Stomach (tissue), 9 donors: ENCODE data around the gene EFHC2. TPM values are rescaled to one million over a fixed set of nuclear protein-coding genes. Genes with fewer than 3 reads are reported as not detected.

ENCODE experiments used
- DNase-seq, 2 donors: peaks; one replicate each; pipeline versions ENCODE4 v3.0.0 to v3.0.0-alpha.2; 2013 to 2019
- H3K27ac ChIP-seq, 5 donors: fragments of 200-600 bp in 4 of 5; sonication (generic) in 4 of 5; one replicate each; pipeline ENCODE4 v1.5.1; 2013 to 2019; ENCODE audit warnings: mild to moderate bottlenecking in 1 of 5, moderate library complexity in 1 of 5
- H3K27me3 ChIP-seq, 3 donors: fragments of 200-600 bp; sonication (generic); one replicate each; pipeline ENCODE4 v1.5.1; 2017 to 2019; ENCODE audit warnings: mixed run types in 1 of 3
- H3K36me3 ChIP-seq, 4 donors: fragments of 200-600 bp; sonication (generic); 1 replicate in 3 of 4; 2 replicates in 1 of 4; pipeline ENCODE4 v1.5.1; 2016 to 2019
- H3K4me1 ChIP-seq, 4 donors: fragments of 200-600 bp; sonication (generic); one replicate each; pipeline ENCODE4 v1.5.1; 2016 to 2019
- H3K4me3 ChIP-seq, 4 donors: fragments of 200-600 bp; sonication (generic) in 3 of 4; one replicate each; pipeline ENCODE4 v1.5.1; 2016 to 2019; ENCODE audit warnings: mild to moderate bottlenecking in 1 of 4
- H3K9me3 ChIP-seq, 4 donors: fragments of 200-600 bp; sonication (generic); one replicate each; pipeline ENCODE4 v1.5.1; 2016 to 2019
- EP300 ChIP-seq: sonication (generic); formaldehyde crosslinking; IDR thresholded peaks from one replicate; pipeline ENCODE4 v1.6.1; 2017; ENCODE audit warnings: antibody characterized with exemption
- POLR2A ChIP-seq, 4 donors: fragments of 450-650 bp; IDR thresholded peaks; one replicate each; pipeline ENCODE4 v1.6.1; 2016; ENCODE audit warnings: antibody characterized with exemption in 4 of 4, control low read depth in 2 of 4, mild to moderate bottlenecking in 1 of 4, moderate library complexity in 1 of 4
- POLR2AphosphoS5 ChIP-seq, 3 donors: sonication (generic); formaldehyde crosslinking; IDR thresholded peaks; one replicate each; pipeline ENCODE4 v1.6.1; 2016; ENCODE audit warnings: antibody characterized with exemption in 3 of 3
- WGBS, 5 donors: extraction: QIAGEN DNeasy Blood & Tissue Kit in 3 of 5; methylation state at CpG; one replicate each; pipeline versions ENCODE4 v1.1.5 to v1.1.7; 2013 to 2018; 5-methylcytosine and 5-hydroxymethylcytosine counted together
- intact Hi-C: fragments of 100-400 bp; cut with DNase I; formaldehyde crosslinking; loops from one replicate; pipeline ENCODE4 v1.15.1; 2023; ENCODE audit warnings: low total_unique reads
- polyA plus RNA-seq, 3 donors: library from polyadenylated mRNA; stranded (reverse); fragments of 200-250 nt; gene quantifications; one replicate each; pipeline ENCODE4 v1.2.3, GENCODE V29; 2013
- total RNA-seq, 5 donors: library from RNA; depleted of rRNA; stranded (reverse); fragments of >200 nt; gene quantifications; one replicate each; pipeline versions ENCODE4 v1.1.0 to v1.2.3, GENCODE V29; 2014 to 2016
- TF ChIP-seq, protein P1 (sequence below), 7 experiments: fragments of 450-650 bp in 4 of 7; fragments of 200-600 bp in 3 of 7; sonication (generic) in 3 of 7; IDR thresholded peaks; one replicate each; pipeline ENCODE4 v1.5.1; 2016 to 2019; ENCODE audit warnings: antibody characterized with exemption in 7 of 7, control low read depth in 2 of 7, mild to moderate bottlenecking in 1 of 7
- donor health status: healthy with polysubstance abuse.
- donor health status: Bipolar disorder and iron deficiency.
- donor health status: healthy.

EFHC2 gene
- total and polyA plus RNA-seq, 8 donors = 0.37 to 10.0 (median 1.5) TPM; not detected in 1

DNA sequence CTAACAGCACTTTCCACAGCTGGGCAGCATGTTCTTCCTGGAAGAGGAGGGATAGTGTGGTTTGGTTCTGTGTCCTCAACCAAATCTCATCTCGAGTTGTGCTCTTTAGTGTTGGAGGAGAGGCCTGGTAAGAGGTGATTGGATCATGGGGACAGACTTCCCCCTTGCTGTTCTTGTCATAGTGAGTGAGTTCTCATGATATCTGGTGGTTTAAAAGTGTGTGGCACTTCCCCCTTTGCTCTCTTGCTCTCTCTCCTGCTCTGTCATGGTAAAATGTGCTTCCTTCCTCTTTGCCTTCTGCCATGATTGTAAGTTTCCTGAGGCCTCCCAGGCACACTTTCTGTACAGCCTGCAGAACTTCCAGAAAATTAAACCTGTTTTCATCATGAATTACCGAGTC lies 236.6 kb downstream of the EFHC2 start:
- TF ChIP-seq, protein P1, sequence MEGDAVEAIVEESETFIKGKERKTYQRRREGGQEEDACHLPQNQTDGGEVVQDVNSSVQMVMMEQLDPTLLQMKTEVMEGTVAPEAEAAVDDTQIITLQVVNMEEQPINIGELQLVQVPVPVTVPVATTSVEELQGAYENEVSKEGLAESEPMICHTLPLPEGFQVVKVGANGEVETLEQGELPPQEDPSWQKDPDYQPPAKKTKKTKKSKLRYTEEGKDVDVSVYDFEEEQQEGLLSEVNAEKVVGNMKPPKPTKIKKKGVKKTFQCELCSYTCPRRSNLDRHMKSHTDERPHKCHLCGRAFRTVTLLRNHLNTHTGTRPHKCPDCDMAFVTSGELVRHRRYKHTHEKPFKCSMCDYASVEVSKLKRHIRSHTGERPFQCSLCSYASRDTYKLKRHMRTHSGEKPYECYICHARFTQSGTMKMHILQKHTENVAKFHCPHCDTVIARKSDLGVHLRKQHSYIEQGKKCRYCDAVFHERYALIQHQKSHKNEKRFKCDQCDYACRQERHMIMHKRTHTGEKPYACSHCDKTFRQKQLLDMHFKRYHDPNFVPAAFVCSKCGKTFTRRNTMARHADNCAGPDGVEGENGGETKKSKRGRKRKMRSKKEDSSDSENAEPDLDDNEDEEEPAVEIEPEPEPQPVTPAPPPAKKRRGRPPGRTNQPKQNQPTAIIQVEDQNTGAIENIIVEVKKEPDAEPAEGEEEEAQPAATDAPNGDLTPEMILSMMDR (IDR thresholded peaks at IDR 0.05) = no peak
- TF ChIP-seq EP300 (no peak), POLR2AphosphoS5 (IDR thresholded peaks at IDR 0.05) (no peak), POLR2A (IDR thresholded peaks at IDR 0.05) (no peak)
- H3K27ac ChIP-seq = no peak overlapping the region
- no peaks in the 10 kb centered on the region for H3K27me3 ChIP-seq
- no peak for DNase-seq
- peaks cover 0 to 10% (median 0%) of the 10 kb centered on the region in 4 donors for H3K9me3 ChIP-seq
- 49 to 78% (median 72%) methylated on average over 2 of the region's 2 CpGs for WGBS, 5 donors
- H3K4me1 ChIP-seq = no peaks in the 10 kb centered on the region
- H3K36me3 ChIP-seq = no peaks in the 10 kb centered on the region
- H3K4me3 ChIP-seq = no peak overlapping the region
- intact Hi-C loops = no loop called here

GRCh38 chrX:44105228-44105913 lies 238.1 kb downstream of the EFHC2 start:
- Histone ChIP-seq H3K27me3 (no peaks in the 10 kb centered on the region), H3K4me1 (no peaks in the 10 kb centered on the region), H3K36me3 (no peaks in the 10 kb centered on the region), H3K4me3 (no peak overlapping the region), H3K27ac (no peak overlapping the region), H3K9me3 (peaks cover 0 to 10% (median 0%) of the 10 kb centered on the region in 4 donors)
- TF ChIP-seq POLR2AphosphoS5 (IDR thresholded peaks at IDR 0.05) = no peak
- no peak for TF ChIP-seq POLR2A (IDR thresholded peaks at IDR 0.05)
- TF ChIP-seq, protein P1 (IDR thresholded peaks at IDR 0.05) = no peak
- TF ChIP-seq EP300 = no peak
- intact Hi-C loops = no loop called here
- no peak for DNase-seq
- 63 to 79% (median 63%) methylated on average over 12 of the region's 12 CpGs for WGBS, 5 donors

- 81 to 87% (median 83%) methylated on average over 3 of the region's 3 CpGs for WGBS, 5 donors
- Histone ChIP-seq H3K4me1 (no peaks in the 10 kb centered on the region), H3K4me3 (no peak overlapping the region), H3K9me3 (peaks cover 0 to 10% (median 0%) of the 10 kb centered on the region in 4 donors), H3K27ac (no peak overlapping the region), H3K27me3 (no peaks in the 10 kb centered on the region), H3K36me3 (no peaks in the 10 kb centered on the region)
- intact Hi-C loops = no loop called here
- DNase-seq = no peak
- TF ChIP-seq POLR2A (IDR thresholded peaks at IDR 0.05) (no peak), EP300 (no peak), POLR2AphosphoS5 (IDR thresholded peaks at IDR 0.05) (no peak)
- TF ChIP-seq, protein P1 (IDR thresholded peaks at IDR 0.05) = no peak
Observed at GRCh38 chrX:44104699-44105098, 238.8 kb downstream of the EFHC2 start.

DNA sequence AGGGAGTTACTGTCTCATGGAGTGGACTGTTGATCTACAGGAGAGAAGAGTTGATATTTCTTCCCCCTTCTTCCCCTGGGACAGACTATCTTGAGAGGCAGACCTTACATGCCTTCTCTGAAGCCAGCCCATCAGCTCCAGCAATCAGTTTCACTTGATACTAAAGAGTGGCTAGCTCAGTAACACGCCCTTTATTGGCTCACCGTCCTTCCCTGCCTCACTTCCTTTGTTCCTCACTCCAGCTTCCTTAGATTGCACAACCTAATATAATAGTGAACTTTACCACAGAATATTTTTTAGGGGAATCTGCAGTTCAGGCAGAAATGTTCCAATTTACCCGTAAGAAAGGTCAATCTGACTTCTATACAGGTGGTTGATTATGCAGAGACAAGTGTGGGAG lies 242.2 kb downstream of the EFHC2 start:
- 49 to 76% (median 56%) methylated on average over 3 of the region's 3 CpGs for whole genome bisulfite sequencing, 5 donors
- intact Hi-C loops = no loop called here
- no peak overlapping the region for H3K27ac ChIP-seq
- no peak for TF ChIP-seq EP300
- TF ChIP-seq POLR2A (IDR thresholded peaks at IDR 0.05) = no peak
- TF ChIP-seq, protein P1 (IDR thresholded peaks at IDR 0.05) = no peak
- TF ChIP-seq POLR2AphosphoS5 (IDR thresholded peaks at IDR 0.05) = no peak
- no peaks in the 10 kb centered on the region for H3K4me1 ChIP-seq
- H3K4me3 ChIP-seq = no peak overlapping the region
- H3K36me3 ChIP-seq = no peaks in the 10 kb centered on the region
- DNase-seq = no peak
- H3K27me3 ChIP-seq = peaks cover 0 to 4% (median 0%) of the 10 kb centered on the region in 3 donors
- H3K9me3 ChIP-seq = peaks cover 0 to 4% (median 0%) of the 10 kb centered on the region in 4 donors
